ENCODE data around the gene CTSA. TPM values are rescaled to one million over a fixed set of nuclear protein-coding genes. Genes with fewer than 3 reads are reported as not detected.

CTSA gene
- total RNA-seq, 1 experiment from 2014 or later: 114 TPM

- no peak for DNase-seq (ENCODE audit: low spot score)
Measured at GRCh38 chr20:45938727-45939438, 47.7 kb downstream of the CTSA start.

GRCh38 chr20:45940053-45940452, 48.9 kb downstream of the CTSA start:
- no peak for DNase-seq (ENCODE audit: low spot score)

GRCh38 chr20:45940469-45940868, 49.3 kb downstream of the CTSA start:
- no peak for DNase-seq (ENCODE audit: low spot score)

- no peak for DNase-seq (ENCODE audit: low spot score)
Measured at GRCh38 chr20:45943613-45944012, 52.5 kb downstream of the CTSA start.

GRCh38 chr20:45944151-45944964, 53.2 kb downstream of the CTSA start:
- peak; percentile 71 for DNase-seq (ENCODE audit: low spot score)

- no peak for DNase-seq (ENCODE audit: low spot score)
Measured at GRCh38 chr20:45944965-45945677, 54.0 kb downstream of the CTSA start.

- DNase-seq (ENCODE audit: low spot score): peak; percentile 95
Measured at GRCh38 chr20:45945678-45946148, 54.6 kb downstream of the CTSA start.

- peak; percentile 59 for DNase-seq (ENCODE audit: low spot score)
Measured at GRCh38 chr20:45946149-45946970, 55.2 kb downstream of the CTSA start.

GRCh38 chr20:45947110-45947866, 56.2 kb downstream of the CTSA start:
- no peak for DNase-seq (ENCODE audit: low spot score)

GRCh38 chr20:45948261-45948733, 57.2 kb downstream of the CTSA start:
- DNase-seq (ENCODE audit: low spot score): no peak

Other genes starting within 250 kb of the CTSA start
- gene WFDC11, start 221.1 kb upstream of the CTSA start, total RNA-seq (2014; rRNA removed; shearing (Covaris generic)): not detected in 2 replicates
- not detected in 2 replicates for gene WFDC13, start 189.3 kb upstream of the CTSA start, total RNA-seq (2014; rRNA removed; shearing (Covaris generic))
- 0.98 TPM in 1 of 2 replicates, not detected in the other for gene WFDC10B, start 186.3 kb upstream of the CTSA start, total RNA-seq (2014; rRNA removed; shearing (Covaris generic))
- gene SPINT4, start 169.0 kb upstream of the CTSA start, total RNA-seq (2014; rRNA removed; shearing (Covaris generic)): not detected in 2 replicates
- gene WFDC3, start 99.5 kb upstream of the CTSA start, total RNA-seq (2014; rRNA removed; shearing (Covaris generic)): 3.0 TPM in 1 of 2 replicates, not detected in the other
- gene DNTTIP1, start 99.4 kb upstream of the CTSA start, total RNA-seq (2014; rRNA removed; shearing (Covaris generic)): 43.9 and 59.9 TPM in 2 replicates
- 206 and 210 TPM in 2 replicates for gene UBE2C, start 78.7 kb upstream of the CTSA start, total RNA-seq (2014; rRNA removed; shearing (Covaris generic))
- gene TNNC2, start 64.0 kb upstream of the CTSA start, total RNA-seq (2014; rRNA removed; shearing (Covaris generic)): not detected in 2 replicates
- gene SNX21, start 57.5 kb upstream of the CTSA start, total RNA-seq (2014; rRNA removed; shearing (Covaris generic)): 50.0 and 59.2 TPM in 2 replicates
- gene ACOT8, start 33.9 kb upstream of the CTSA start, total RNA-seq (2014; rRNA removed; shearing (Covaris generic)): 60.9 and 71.1 TPM in 2 replicates
- 4.2 and 4.8 TPM in 2 replicates for gene ZSWIM3, start 33.7 kb upstream of the CTSA start, total RNA-seq (2014; rRNA removed; shearing (Covaris generic))
- 7.7 and 10.0 TPM in 2 replicates for gene ZSWIM1, start 10.1 kb upstream of the CTSA start, total RNA-seq (2014; rRNA removed; shearing (Covaris generic))
- 0.21 TPM in 1 of 2 replicates, not detected in the other for gene SPATA25, start 3.7 kb upstream of the CTSA start, total RNA-seq (2014; rRNA removed; shearing (Covaris generic))
- 2.5 and 3.1 TPM in 2 replicates for gene NEURL2, start 127 bp upstream of the CTSA start, total RNA-seq (2014; rRNA removed; shearing (Covaris generic))
- gene PLTP, start 20.8 kb downstream of the CTSA start, total RNA-seq (2014; rRNA removed; shearing (Covaris generic)): 2.1 and 3.9 TPM in 2 replicates
- 7.0 and 9.3 TPM in 2 replicates for gene PCIF1, start 43.3 kb downstream of the CTSA start, total RNA-seq (2014; rRNA removed; shearing (Covaris generic))
- 11.3 and 11.5 TPM in 2 replicates for gene ZNF335, start 80.9 kb downstream of the CTSA start, total RNA-seq (2014; rRNA removed; shearing (Covaris generic))
- gene MMP9, start 117.6 kb downstream of the CTSA start, total RNA-seq (2014; rRNA removed; shearing (Covaris generic)): 0.26 and 0.71 TPM in 2 replicates
- gene SLC12A5, start 137.9 kb downstream of the CTSA start, total RNA-seq (2014; rRNA removed; shearing (Covaris generic)): 0.90 and 3.4 TPM in 2 replicates
- gene NCOA5, start 198.6 kb downstream of the CTSA start, total RNA-seq (2014; rRNA removed; shearing (Covaris generic)): 31.2 and 40.3 TPM in 2 replicates
- not detected in 2 replicates for gene CD40, start 227.0 kb downstream of the CTSA start, total RNA-seq (2014; rRNA removed; shearing (Covaris generic))